Measurements from ENCODE around the gene ATXN10. TPM values are rescaled to one million over a fixed set of nuclear protein-coding genes. Genes with fewer than 3 reads are reported as not detected.

Gene ATXN10
- total and polyA plus RNA-seq, 2 of the 13 experiments (the other 11 are each of a cell fraction or from before 2014, with no cell fraction given): 60.1 to 194 TPM

GRCh38 chr22:45763236-45763624 is 91.6 kb downstream of the ATXN10 start:
- ATAC-seq (peak; percentile 67), FAIRE-seq (no peak), DNase-seq (ENCODE audit: low spot score) (no peak)
- Histone ChIP-seq H3K27ac (ENCODE audit: extremely low read length, insufficient read depth, low read length) (no peak overlapping the region), H3K9me3 (ENCODE audit: low read length) (no peaks in the 10 kb centered on the region), H3K36me3 (replicated peaks in 1 of 2; ENCODE audit: control insufficient read depth in 1 of 2, insufficient read depth in 2 of 2, low read length in 2 of 2) (peaks cover 8 to 9% of the 10 kb centered on the region in 2 experiments; a peak in 3 of 5 replicates), H3K27me3 (ENCODE audit: control insufficient read depth in 1 of 2, insufficient read depth in 2 of 2, low read length in 2 of 2) (no peaks in the 10 kb centered on the region), H3K4me1 (ENCODE audit: insufficient read depth, low read length) (peaks cover 14% of the 10 kb centered on the region; the same call in 1 of the 2 replicates), H2AFZ (ENCODE audit: low read length) (no peak overlapping the region), H3K4me2 (ENCODE audit: low read depth, low read length) (no peak overlapping the region), H3K9ac (ENCODE audit: insufficient read depth, low read depth, low read length) (no peak overlapping the region), H4K20me1 (ENCODE audit: insufficient read depth, low read length) (no peaks in the 10 kb centered on the region), H3K79me2 (ENCODE audit: insufficient read depth, low read length) (no peaks in the 10 kb centered on the region), H3K4me3 (replicated peaks in 1 of 3; ENCODE audit: insufficient read depth in 1 of 3, low read depth in 2 of 3, low read length in 3 of 3) (no peak overlapping the region)
- no TSS peak for BruUV-seq (replicated peaks)
- ChIA-PET POLR2A (no interaction called here), CTCF (ENCODE audit: low intra/inter-chr PET ratio, low total read pairs) (no interaction called here)
- in situ Hi-C loops (cut with HindIII; ENCODE audit: extremely low pct_ligation_motif_present, low pct_unique_long_range_greater_than_20kb): no loop called here
- intact Hi-C loops (cut with micrococcal nuclease; ENCODE audit: unreplicated experiment): no loop called here
- TF ChIP-seq SATB2 (CRISPR knock-in tag; IDR thresholded peaks at IDR 0.05) (no peak), CREM (IDR thresholded peaks at IDR 0.05) (no peak), CREM (CRISPR knock-in tag; IDR thresholded peaks at IDR 0.05) (no peak), TAF15 (IDR thresholded peaks at IDR 0.05; ENCODE audit: low read depth, low read length, poor library complexity, severe bottlenecking) (no peak), KDM1A (CRISPR knock-in tag; IDR thresholded peaks at IDR 0.05) (no peak), HNF4A (CRISPR knock-in tag; IDR thresholded peaks at IDR 0.05) (peak; percentile 17; the same call in 1 of the 2 replicates), MYPOP (CRISPR knock-in tag; IDR thresholded peaks at IDR 0.05) (no peak)
- TF ChIP-seq, protein P1, sequence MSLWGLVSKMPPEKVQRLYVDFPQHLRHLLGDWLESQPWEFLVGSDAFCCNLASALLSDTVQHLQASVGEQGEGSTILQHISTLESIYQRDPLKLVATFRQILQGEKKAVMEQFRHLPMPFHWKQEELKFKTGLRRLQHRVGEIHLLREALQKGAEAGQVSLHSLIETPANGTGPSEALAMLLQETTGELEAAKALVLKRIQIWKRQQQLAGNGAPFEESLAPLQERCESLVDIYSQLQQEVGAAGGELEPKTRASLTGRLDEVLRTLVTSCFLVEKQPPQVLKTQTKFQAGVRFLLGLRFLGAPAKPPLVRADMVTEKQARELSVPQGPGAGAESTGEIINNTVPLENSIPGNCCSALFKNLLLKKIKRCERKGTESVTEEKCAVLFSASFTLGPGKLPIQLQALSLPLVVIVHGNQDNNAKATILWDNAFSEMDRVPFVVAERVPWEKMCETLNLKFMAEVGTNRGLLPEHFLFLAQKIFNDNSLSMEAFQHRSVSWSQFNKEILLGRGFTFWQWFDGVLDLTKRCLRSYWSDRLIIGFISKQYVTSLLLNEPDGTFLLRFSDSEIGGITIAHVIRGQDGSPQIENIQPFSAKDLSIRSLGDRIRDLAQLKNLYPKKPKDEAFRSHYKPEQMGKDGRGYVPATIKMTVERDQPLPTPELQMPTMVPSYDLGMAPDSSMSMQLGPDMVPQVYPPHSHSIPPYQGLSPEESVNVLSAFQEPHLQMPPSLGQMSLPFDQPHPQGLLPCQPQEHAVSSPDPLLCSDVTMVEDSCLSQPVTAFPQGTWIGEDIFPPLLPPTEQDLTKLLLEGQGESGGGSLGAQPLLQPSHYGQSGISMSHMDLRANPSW (CRISPR knock-in tag; IDR thresholded peaks at IDR 0.05; ENCODE audit: borderline replicate concordance): no peak
- WGBS (ENCODE audit: low lambda C conversion rate): 96% methylated on average over 8 of the region's 10 CpGs

Data from HepG2 (cell line).